ENCODE measurements around the gene GPATCH2.
"Not testable (repeated sequence)": the region's sequence is repeated elsewhere in the genome, so short reads cannot be mapped to it uniquely, and the experiment has no call there.

Gene GPATCH2

DNA sequence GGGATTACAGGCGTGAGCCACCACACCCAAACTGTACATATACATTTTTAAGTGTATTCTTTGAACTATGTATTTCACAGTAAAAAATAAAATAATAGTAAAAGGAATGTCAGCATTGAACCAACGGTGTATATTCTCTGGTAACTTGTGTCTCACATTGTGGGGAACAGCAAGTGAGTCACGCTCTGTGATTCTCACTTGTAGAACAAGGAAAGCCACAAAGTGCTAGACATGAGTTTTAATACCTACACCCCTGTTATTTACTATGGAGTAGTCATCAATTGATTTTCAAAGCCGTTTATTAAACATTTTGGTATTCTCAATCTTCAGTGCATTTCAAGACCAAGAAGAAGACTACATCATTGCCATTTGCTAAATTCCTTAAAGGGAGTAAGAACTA lies 197.2 kb downstream of the GPATCH2 start:
- no peak for DNase-seq

DNA sequence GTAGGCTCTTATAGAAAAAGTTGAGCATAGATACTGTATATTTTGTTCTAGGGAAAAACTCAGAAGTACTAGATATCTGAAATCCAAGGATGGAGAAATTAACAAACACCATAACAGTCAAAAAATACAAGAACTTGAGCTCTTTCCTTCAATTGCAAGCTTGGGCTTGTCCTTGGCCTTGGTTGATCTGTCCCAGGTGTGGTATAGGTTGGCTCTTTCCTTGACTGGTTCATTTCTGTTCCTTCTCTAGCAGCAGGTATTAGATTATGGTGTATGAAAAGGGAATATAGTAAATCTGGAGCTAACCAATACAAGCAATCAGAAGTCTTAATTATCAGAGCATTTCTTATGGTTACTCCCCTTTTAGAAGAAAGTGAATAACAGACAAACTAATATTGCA lies 198.6 kb downstream of the GPATCH2 start:
- DNase-seq: no peak

DNA sequence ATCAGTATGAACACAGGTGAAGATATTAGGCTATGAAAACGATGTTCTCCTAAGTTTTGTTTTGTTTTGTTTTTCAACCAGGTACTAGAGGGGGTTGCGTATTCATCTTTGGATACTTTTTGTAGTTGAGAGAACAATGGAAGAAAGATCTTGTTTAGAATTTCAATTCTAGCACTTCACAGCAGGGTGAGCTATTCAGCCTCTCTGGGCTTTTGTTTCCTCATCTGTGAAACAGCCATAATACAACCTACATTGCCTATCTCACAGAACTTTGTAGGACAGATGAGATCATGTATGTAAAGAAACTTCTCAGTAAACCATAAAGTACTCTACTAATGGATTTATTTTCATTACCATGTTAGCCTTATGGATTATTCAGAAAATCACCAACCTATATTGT lies 199.5 kb downstream of the GPATCH2 start:
- no peak for DNase-seq

DNA sequence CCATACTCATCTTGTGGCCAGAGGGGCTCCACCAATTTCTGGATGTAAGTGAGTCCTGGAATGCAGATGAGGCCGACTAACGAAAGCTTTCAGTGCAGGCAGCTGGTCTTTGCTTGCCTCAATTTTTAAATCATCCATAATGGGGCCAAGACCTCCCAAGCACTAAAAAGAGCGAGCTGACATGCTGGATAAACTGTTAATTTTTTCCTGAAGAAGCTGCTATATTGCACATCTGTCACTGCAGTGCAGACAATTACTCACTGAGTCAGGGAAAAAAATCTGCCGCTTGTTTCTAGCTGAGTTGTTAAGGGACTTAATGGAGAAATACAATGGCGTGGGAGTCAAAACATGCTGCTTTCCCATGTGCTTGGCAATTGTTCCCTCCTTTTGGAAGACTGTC lies 205.5 kb downstream of the GPATCH2 start:
- no peak for DNase-seq

DNA sequence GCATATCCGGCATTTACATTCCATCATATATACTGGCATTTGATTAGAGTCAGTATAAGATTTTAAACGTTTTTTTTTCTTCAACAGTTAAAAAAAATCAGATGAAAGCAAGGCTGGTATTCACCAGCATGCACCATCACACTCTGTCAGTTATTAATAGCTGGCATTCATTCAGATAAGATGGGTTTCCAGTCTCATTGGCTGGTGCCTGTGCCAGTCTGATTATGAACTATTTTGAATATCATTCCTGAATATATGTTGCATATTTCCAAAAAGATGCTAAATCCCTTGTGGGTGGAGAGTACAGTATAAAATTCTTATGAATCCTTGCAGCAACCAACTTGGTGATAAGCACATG lies 211.7 kb downstream of the GPATCH2 start:
- no peak for DNase-seq

DNA sequence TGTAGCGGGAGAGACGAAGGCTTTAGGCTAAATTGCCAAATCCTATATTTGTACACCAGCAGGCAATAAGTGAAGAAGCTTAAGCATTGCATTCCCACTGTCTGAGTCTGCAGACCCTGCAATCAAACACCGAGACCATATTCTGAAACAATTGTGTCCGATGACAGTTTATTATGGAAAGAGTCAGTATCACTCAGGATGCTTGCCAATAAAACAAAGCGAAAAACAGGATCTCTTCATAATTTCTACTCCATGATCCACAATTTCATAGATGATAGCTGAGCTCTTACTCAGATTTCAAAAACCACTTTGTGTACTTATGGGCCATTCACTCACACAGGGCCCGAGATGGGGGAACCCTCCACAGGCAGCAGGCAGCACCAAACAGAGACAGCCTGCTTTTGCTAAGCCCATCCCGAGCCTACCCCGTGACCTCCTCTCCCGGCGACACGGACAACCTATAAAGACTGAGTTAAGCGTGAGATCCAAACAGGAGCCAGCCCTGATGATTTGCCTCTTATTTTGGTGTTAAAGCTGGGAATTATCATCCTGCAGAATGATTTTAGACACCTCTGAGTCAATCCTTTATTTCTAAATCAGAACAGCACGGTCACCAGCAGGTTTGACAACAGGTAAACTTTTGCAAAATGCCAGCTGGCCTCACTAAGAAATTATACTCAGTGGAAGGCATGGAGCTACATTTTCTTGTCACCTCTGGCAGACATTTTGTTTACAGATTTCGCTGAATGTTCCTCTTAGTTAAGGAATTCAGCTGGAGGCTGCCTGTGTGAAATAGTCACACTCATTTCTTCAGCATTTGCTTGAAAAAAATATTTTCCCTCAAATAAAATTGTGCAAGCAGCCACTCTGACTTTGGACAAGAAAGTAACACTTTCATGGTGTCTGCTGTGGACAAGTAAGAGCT lies 212.4 kb downstream of the GPATCH2 start:
- no peak for DNase-seq

DNA sequence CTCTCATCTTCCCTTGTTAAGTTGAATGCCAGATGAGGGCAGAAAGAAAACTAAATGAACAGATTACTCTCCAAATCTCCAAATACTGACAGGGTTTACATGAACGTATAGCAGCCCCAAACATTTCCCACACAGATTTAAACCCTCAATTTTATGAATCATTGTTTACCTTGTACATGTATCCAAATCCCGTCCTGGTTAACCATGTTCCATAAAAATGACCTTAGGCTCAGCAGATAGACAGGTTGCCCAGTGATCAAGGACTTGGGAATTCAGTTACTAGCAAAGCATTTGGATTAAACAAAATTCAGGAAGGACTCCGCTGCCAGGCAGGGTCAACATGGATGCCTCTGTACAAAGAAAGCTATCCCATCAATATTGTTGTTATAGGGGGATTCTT lies 213.5 kb downstream of the GPATCH2 start:
- no peak for DNase-seq

DNA sequence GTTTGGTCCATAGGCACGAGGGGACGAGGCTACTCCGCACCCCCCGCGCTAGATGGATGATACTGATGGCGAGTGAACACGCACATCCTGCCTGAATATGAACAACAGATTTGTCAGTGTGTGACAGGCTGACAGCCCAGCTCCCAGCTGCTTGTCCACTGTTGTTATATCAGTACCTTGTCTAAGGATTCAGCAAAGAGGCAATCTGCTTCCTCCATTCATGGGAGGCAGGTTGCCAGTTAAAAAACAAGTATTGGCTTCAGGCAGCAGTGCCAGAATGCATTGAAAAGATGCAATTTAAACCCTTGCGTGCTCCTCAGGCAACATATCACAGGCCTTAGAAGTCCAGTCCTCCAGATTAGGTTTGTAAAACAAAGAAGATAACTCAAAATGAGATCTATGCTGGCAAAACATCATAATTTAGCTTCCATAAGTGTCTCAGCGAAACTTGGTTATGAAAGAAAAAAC lies 223.3 kb downstream of the GPATCH2 start:
- no peak for DNase-seq

DNA sequence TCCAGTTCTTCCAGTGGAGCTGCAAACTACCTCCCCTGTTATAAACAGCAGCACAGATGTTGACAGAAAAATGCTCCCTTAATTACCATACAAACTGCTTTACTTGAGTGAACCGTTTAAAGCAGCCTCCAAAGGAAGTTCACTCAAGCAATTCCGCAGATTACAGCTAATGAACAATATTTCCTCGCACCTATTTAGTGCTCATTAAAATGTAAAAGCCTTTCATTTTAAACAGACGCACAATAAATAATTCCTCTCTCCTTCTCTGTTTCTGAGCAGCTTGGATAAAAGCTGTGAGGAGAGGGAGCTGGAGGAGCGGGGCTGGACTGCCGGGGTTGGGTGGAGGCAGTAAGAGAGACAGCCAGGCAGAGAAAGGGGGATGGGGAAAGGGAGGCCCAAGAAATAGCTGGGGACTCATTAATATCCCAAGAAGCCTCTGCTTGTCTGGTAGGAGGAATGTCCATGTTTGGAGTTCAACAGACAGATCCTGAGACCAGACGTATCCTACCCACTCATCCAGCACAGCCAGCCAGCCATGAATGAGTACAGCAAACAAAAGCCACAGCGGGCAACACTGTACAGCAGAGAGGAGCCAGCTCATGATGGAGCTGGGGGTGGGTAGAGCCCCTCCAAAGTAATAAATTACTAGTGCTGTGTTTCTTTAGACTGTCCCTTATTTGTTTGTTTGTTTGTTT lies 227.7 kb downstream of the GPATCH2 start:
- no peak for DNase-seq

DNA sequence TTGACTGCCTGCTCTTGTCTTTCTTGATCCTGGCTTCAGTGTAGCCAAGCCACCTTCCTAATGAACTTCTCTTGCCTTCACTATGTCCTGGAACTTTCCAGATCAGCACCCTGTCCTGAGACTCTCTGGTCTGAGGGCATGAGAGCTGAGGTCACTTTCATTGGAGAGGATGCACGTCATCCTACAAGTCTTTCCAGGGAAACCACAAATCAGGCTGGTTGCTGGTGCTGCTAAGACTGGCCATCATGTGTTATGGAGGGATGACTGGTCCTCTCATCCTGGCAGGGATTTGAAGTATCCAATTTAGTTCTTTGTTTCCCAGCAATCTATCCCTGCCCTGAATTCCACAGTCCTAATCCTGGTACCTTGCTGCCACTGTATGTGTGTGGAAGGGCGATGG lies 228.6 kb downstream of the GPATCH2 start:
- no peak for DNase-seq

DNA sequence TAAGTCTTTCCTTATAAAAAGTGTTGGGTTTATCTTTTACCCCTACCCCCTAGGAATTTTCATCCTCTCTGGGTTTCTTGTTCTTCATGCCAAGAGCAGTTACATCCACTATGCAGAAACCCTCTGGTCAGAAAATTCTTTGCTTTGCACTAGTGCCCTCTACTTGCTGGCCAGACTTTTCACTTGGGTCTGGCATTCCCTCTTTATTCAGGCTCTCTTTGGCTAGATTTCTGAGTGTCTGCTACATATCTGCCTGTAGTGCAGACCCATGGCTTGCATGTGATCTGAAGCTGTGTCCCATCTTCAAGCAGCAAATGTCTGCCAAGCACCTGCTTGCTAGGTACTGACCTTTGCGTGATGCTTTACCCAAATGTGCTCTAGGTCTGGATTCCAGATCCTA lies 237.0 kb downstream of the GPATCH2 start:
- no peak for DNase-seq

DNA sequence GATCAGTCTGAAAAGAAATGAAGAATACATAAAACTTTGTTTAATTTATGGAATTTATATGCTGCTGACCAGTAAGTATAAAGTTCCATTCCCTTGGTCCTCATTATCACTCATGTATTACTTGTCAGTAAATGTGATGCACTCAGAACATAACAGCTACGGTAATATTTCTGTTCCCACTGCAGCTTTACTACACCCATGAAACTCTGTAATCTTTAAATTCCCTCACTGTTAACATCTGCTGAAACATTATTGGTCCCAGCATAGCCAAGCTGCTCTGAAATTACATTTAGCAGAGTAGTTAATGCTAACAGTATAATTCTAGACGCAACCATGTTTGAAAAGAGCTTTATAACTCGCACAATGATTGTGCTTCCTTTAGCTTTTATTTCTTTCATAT lies 238.4 kb downstream of the GPATCH2 start:
- no peak for DNase-seq

DNA sequence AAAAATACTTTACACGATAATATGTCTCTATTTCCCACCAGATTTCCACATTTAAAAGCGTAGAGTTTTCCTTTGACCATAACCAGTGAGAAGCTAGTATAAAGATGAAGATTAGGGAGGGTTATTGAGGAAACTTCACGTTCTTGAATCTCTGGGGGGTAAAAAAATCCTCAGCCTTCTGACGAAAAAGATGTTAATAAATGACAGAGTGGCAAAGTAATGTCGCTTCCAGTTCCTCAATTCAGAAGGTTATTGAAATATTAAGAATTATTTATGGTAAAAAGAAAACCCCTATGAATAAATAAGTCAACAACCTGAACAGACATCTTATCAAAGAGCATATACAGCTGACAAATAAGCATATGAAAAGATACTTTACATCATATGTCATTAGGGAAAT lies 241.0 kb downstream of the GPATCH2 start:
- no peak for DNase-seq

DNA sequence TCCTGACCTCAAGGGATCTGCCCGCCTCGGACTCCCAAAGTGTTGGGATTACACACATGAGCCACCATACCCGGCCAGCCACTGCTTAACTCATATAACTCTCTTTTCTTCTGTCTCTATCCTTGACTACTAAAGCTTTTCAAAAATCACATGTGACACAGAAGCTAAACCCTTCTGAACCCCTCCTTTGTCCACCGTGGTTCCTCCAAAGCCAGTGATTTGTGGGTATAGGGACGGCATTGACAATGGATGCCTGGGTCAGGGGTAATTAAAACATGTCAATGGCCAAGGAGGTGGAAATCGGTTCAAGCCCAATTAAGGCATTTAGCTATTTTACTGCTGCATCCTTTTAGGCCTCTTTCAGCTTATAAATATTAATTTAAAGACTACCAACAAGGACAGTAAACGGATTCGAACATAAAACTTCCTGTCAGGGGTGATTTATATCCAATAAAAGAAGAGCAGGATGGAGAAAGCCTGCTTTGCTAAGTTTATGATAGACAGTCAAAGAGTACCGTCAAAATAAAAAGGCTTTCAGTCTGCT lies 242.3 kb downstream of the GPATCH2 start:
- no peak for DNase-seq

DNA sequence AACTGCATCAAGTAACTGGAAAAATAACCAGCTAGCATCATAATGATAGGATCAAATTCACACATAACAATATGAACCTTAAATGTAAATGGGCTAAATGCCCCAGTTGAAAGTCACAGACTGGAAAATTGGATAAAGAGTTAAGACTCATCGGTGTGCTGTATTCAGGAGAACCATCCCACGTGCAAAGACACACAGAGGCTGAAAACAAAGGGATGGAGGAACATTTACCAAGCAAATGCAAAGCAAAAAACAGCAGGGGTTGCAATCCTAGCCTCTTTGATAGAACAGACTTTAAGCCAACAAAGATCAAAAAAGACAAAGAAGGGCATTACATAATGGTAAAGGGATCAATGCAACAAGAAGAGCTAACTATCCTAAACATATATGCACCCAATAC lies 249.1 kb downstream of the GPATCH2 start:
- not testable (repeated sequence) for DNase-seq

DNA sequence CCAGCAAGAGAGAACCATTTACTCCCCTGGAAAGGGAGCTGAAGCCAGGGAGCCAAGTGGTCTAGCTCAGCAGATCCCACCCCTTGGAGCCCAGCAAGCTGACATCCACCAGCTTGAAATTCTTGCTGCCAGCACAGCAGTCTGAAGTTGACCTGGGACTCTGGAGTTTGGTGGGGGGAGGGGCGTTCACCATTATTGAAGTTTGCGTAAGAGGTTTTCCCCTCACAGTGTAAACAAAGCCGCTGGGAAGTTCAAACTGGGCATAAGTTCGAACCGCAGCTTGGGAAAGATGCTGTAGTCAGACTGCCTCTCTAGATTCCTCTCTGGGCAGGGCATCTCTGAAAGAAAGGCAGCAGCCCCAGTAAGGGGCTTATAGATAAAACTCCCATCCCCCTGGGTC lies 251.1 kb downstream of the GPATCH2 start:
- DNase-seq: not testable (repeated sequence)

DNA sequence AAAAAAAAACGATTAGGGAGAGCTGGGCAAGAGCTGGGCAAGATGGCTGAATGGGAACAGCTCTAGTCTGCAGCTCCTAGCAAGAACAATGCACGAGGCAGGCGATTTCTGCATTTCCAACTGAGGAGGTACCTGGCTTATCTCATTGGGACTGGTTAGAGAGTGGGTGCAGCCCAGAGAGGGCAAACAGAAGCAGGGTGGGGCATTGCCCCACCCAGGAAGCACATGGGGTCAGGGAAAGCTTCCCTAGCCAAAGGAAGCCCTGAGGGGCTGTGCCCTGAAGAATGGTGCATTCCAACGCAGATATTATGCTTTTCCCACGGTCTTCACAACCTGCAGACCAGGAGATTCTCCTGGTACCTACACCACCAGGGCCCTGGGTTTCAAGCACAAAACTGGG lies 251.6 kb downstream of the GPATCH2 start:
- DNase-seq: no peak
